Left kidney (tissue), 2 donors: Measurements from ENCODE around the gene TSPAN13. TPM values are rescaled to one million over a fixed set of nuclear protein-coding genes. Genes with fewer than 3 reads are reported as not detected.
"Not testable (repeated sequence)": the region's sequence is repeated elsewhere in the genome, so short reads cannot be mapped to it uniquely, and the experiment has no call there.

Experiments used
- DNase-seq: peaks from one replicate; pipeline ENCODE4 v3.0.0-alpha.2; 2013
- polyA plus RNA-seq: library from polyadenylated mRNA; unstranded; fragments of 120-200 nt; gene quantifications from one replicate; pipeline ENCODE4 v1.2.1, GENCODE V29; 2013; ENCODE audit not compliant: insufficient read length

The TSPAN13 gene
- polyA plus RNA-seq, 1 donor, result 24.0 TPM

DNA sequence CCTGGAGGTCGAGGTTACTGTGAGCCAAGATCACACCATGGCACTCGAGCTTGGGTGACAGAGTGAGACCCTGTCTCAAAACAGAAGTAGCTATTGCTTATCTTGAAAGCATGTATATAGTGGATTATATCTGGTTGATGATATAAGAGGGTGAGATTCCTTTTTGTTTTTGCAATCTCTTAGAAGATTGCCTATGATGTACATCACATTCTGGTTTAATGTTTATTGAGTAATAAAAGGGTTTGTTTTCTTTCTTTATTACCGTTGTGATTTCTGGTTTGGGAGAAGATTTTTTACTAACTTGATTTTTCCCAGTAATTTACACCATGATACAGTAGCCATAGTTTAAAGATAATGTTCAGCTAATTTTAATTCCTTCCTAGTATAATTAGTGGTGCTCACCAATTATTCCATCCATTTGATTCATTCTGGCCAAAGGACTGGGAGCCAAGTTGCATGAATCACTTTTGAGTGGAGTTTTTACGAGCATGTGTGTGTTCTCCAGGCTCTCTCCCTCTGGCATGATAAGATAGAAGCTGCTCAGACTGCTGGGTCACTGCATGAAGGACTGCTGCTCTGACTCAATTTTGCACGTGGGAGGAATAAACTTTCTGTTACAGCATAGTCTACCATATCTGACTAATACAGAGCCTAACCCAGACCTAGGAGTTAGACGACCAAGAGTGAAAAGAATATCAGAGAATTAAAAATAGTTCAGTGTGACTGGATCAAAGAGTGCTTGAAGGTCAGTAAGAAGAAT lies 13.5 kb upstream of the TSPAN13 start:
- DNase-seq, result peak; percentile 38

GRCh38 chr7:16740623-16740953 lies 13.0 kb upstream of the TSPAN13 start:
- no peak for DNase-seq

- no peak for DNase-seq
These were observed 12.6 kb upstream of the TSPAN13 start for GRCh38 chr7:16740996-16741395.

DNA sequence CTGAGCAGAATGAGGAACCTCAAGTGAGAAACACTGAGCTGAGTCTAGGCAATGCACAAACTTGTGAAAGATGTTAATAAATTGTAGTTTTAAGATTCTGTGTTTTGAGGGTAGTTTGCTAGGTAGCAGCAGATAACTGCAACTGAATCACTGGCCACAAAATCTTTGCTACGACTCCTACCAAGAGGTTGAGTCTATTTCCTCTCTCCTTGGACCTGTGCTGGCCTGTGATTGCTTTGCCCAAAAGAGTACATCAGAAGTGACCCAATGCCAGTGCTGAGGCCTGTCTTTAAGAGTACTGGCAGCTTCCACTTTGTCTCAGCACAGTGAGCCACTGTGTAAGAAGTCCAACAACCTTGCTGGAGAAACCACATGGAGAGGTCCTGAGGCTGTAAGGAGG lies 11.9 kb upstream of the TSPAN13 start:
- no peak for DNase-seq

- no peak for DNase-seq
These were observed 11.0 kb upstream of the TSPAN13 start for GRCh38 chr7:16742547-16742946.

GRCh38 chr7:16743236-16743635 lies 10.3 kb upstream of the TSPAN13 start:
- no peak for DNase-seq

DNA sequence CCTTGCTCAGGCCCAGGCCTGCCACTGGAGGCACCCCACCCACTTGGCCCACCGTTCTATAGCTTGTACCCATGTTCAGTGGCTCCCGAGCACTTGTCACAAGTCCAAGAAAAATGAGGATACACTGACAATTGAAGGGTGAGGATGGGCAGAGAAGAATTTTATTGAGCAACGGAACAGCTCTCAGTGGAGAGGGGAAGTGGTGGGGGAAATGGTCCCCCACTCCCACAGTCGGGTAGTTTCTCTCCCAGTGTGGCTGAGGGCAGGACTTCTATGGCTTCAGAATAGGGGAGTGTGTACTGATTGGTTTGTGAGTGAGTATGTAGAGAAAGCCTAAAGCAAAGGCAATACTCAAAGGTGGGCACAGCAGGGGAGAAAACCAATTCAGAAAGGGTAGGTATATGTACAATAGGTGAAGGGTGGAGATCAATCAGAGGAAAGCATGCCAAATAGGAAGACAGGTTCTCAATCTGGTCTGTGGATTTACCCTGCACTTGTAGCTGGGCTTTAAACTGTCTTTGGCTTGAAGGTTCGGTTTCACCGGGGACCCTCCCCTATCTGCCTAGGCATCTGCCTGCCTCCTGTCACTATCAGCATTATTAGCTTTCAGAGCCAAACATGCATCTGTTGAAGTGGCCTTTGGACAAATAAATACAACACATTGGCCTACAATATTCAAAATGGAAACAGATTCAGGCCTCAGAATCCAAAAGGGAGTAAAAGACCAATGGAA lies 8.9 kb upstream of the TSPAN13 start:
- no peak for DNase-seq

GRCh38 chr7:16745645-16746044 lies 7.9 kb upstream of the TSPAN13 start:
- no peak for DNase-seq

- DNase-seq, result no peak
These were observed 6.5 kb upstream of the TSPAN13 start for GRCh38 chr7:16747102-16747501.

DNA sequence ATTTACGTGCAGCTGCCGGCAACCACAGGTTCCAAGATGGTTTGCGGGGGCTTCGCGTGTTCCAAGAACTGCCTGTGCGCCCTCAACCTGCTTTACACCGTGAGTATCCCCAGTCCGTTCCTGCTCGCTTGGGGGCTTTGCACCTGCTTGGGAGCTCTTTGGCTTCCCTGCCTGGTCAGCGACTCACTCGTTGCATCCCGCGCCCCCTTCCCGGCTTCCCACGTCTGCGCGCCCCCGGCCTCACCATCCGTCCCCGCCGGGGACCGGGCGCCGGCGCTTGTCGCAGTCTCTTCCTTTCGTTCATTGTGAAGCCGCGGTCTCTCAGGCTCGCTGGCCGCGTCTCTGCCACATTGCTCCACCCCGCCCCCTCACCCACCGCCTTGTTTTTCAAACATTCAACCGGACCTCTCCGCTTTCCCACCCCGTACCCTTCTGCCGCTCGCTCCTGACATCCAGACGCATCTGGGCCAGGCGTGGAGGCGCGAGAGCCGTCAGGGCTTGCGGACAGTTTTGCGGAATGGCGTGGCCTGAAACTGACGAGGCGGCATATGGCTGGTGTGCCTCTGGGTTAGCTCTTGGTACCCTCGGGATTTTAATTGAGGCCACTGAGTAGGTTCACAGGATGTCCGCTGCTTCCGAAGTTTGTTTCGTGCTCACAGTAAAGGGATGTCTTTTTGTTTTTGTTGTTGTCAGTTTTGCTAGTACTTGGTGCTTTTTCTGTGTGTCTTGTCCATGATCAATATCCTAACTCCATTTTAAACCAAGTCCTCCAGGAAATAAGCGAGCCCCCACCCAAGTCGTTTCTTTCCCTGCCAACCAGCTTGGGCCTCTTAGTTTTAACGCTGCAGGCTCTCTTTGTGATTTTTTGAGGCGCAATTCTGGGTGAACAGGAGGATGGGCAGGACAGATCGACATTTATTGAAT lies 639 bp downstream of the TSPAN13 start:
- DNase-seq, result peak; percentile 37

- DNase-seq, result no peak
These were observed 1.3 kb downstream of the TSPAN13 start for GRCh38 chr7:16754856-16755317.

DNA sequence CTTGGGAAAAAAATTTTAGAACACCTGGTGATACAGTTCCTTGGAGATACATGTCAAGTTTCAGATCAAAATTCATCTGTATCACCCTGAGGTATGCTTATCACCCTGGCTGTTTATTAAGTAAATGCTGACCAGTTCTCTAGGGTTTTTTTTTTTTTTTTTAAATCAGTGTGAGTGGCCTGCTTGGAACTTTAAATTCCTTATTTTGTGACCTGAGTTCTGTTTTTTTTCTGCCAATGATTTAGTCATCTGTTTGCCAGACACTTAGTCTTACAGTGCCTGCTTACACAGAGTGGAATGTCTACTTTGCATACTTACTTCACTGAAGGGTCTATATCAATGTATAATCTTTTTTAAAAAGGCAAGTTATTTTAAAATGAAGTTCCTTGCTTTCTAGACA lies 1.8 kb downstream of the TSPAN13 start:
- DNase-seq, result no peak

DNA sequence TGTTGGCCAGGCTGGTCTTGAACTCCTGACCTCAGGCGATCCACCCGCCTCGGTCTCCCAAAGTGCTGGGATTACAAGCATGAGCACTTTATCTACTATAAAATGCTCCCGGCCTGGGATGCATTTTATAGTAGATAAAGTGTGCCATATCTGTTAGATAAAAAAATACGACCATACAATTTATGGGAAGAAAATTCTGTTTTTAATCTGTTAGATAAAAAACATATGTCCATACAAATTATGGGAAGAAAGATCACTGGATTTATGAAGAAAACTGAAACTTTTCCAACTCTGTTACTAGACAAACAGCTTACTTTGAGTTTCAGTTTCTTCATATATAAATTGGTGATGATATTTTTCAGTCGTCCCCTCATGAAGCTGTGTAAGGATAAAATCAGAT lies 4.5 kb downstream of the TSPAN13 start:
- DNase-seq, result no peak

DNA sequence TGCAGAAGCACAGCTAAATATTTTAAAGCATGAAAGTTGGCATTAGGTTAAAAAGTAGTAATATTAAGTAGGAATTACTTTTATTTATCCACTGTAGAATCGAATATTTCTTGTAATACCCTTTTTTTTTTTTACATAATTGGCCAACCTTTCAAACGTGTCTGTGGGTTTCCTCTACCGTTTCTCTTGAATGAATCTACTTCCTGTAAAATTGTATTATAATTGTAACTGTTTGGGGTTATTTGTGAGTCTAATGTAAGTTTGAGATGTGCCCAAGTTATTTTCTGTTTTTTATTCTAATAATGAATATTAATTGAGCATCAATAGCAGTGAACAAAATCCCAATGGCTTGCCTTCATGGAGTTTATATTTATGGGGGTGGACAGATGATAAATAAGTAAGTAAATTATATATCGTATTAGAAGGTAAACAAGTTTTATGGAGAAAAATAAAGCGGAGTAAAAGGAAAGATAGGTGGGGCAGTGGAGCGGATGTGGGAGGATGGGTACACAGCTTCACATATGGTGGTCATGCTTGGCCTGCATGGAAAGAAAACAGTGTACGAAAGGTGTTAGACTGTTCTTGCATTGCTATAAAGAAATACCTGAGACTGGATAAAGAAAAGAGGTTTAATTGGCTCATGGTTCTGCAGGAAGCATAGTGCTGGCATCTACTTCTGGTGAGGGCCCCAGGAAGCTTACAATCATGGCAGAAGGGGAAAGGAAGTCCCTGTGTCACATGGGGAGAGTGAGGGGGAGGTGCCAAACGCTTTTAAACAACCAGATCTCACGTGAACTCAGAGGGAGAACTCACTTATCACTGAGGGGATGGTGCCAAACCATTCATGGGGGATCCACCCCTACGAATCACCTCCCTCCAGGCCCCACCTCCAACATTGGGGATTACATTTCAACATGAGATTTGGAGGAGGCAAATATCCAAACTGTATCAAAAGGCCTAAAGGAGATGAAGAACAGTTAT lies 5.4 kb downstream of the TSPAN13 start:
- DNase-seq, result no peak

- DNase-seq, result no peak
These were observed 6.3 kb downstream of the TSPAN13 start for GRCh38 chr7:16759840-16760239.

DNA sequence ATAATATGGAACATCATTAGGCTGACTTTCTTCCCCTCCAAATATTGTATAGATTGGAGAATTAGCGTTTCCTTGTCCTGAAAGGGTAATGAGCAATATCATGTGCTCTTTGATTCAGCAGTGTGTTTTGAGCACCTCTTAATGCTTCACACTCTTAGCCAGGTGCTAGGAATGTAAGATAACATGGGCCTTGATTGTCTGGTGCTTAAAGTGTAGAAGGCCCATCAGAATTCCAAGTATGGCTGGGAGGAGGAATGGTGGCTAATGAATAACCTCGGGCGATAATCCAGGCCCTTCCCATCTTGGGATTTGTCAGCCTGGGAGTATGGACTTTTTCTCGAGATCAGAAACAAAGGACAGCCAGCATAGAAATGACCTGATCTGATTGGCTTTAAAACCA lies 8.6 kb downstream of the TSPAN13 start:
- no peak for DNase-seq

DNA sequence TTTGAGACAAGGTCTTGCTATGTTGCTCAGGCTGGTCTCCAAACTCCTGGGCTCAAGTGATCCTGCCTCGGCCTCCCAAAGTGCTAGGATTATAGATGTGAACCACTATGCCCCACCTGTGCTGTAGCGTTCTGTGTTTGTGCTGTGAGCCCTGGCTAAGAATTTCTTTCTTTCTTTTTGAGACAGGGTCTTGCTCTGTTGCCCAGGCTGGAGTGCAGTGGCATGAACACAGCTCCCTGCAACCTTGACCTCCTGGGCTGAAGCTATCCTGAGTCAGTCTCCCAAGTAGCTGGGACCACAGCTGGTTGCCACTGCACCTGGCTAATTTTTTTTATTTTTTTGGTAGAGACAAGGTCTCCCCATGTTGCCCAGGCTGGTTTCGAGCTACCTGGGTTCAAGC lies 11.4 kb downstream of the TSPAN13 start:
- DNase-seq, result no peak

- no peak for DNase-seq
These were observed 11.9 kb downstream of the TSPAN13 start for GRCh38 chr7:16765436-16765859.

DNA sequence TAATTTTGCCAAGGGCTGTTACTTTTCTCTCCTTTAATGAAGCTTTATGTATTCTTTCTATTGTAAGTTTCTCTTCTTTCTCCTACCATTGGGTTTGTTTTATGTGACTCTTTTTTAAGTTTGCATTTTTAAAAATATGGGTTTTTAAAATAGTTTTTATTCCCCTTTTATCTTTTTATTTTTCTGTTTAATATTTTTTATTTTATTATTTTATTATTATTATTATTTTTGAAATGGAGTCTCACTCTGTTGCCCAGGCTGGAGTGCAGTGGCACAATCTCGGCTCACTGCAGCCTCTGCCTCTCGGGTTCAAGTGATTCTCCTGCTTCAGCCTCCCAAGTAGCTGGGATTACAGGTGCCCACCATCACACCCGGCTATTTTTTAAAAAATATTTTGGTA lies 16.4 kb downstream of the TSPAN13 start:
- not testable (repeated sequence) for DNase-seq

- no peak for DNase-seq
These were observed 17.2 kb downstream of the TSPAN13 start for GRCh38 chr7:16770657-16771329.

- no peak for DNase-seq
These were observed 19.8 kb downstream of the TSPAN13 start for GRCh38 chr7:16773326-16773725.
